T-helper 1 cell (primary cell): ENCODE results near the gene SLC25A5.

Source experiments
- DNase-seq, 5 donors: peaks; one replicate each; pipeline ENCODE4 v3.0.0-alpha.2; 2012 to 2020

Gene SLC25A5

GRCh38 chrX:119505945-119506344 is 37.7 kb downstream of the SLC25A5 start:
- DNase-seq = no peak

GRCh38 chrX:119507206-119507605 is 39.0 kb downstream of the SLC25A5 start:
- DNase-seq = no peak

GRCh38 chrX:119512146-119512800 is 44.0 kb downstream of the SLC25A5 start:
- DNase-seq = peak in 1 of 5 donors; percentile 29

- DNase-seq = peak in 3 of 5 donors; percentile 11 to 67 (median 28)
Measured at GRCh38 chrX:119516157-119516702, 48.0 kb downstream of the SLC25A5 start.

- DNase-seq = no peak
Measured at GRCh38 chrX:119518371-119518770, 50.1 kb downstream of the SLC25A5 start.
